Measurements from ENCODE around the gene CNTRL.

GRCh38 chr9:121026768-121027167 lies 48.0 kb upstream of the CNTRL start:
- TF ChIP-seq SPI1 (IDR thresholded peaks at IDR 0.05; ENCODE audit: low read depth, low read length) = no peak
- no peak for TF ChIP-seq POLR2A (IDR thresholded peaks at IDR 0.05; ENCODE audit: low read depth, low read length)
- no peak for TF ChIP-seq POLR2AphosphoS5 (IDR thresholded peaks at IDR 0.05; ENCODE audit: low read depth, low read length)
- TF ChIP-seq POU2F2 (IDR thresholded peaks at IDR 0.05; ENCODE audit: low read depth, low read length) = no peak
- no peak for TF ChIP-seq PAX5 (IDR thresholded peaks at IDR 0.05; ENCODE audit: insufficient read depth, low read length, severe bottlenecking)
